ENCODE data around the gene IL17RB. TPM values are rescaled to one million over a fixed set of nuclear protein-coding genes. Genes with fewer than 3 reads are reported as not detected.

Gene IL17RB
- total and polyA plus RNA-seq, 2 donors (not counting 1 experiment from before 2014, with no cell fraction given) = 0.07 to 0.32 TPM

DNA sequence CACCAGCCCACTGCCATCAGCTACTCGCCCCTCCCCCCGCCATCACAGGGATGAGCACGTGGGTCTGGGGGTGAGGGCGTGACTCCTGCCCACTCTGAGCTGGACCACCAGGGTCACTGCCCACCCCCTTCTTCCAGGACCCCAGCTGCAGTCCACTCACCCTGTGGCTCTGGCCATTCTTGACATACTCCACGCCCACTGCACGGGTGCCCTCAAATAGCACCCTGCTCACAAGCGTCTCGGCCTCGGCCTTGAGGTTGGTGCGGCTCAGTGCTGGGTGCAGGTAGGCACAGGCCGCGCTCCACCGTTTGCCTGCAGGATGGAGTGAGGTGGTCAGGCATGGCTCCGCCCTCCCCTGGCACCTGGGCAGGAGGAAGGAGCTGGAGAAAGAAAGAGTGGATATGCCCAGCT, 24.0 kb upstream of the IL17RB start:
- Mint-ChIP-seq H3K27ac (no peak overlapping the region), H3K4me1 (no peaks in the 10 kb centered on the region), H3K9me3 (ENCODE audit: insufficient read depth) (no peaks in the 10 kb centered on the region), H3K27me3 (no peaks in the 10 kb centered on the region), H3K4me3 (no peak overlapping the region)
- peaks cover 0 to 7% (median 0%) of the 10 kb centered on the region in 4 experiments for H3K27me3 ChIP-seq (replicated peaks in 1 of 4; ENCODE audit: control extremely low read depth in 1 of 4, control insufficient read depth in 3 of 4, insufficient read depth in 4 of 4, low read length in 3 of 4)
- H3K4me2 ChIP-seq (replicated peaks; ENCODE audit: low read depth, low read length, poor library complexity, severe bottlenecking) = no peak overlapping the region
- DNase-seq = no peak
- TF ChIP-seq EZH2 (IDR thresholded peaks at IDR 0.05; ENCODE audit: borderline replicate concordance, insufficient read depth, low read depth, low read length, poor library complexity, severe bottlenecking) = no peak
- H2AFZ ChIP-seq (ENCODE audit: insufficient read depth, low read depth, low read length, poor library complexity, severe bottlenecking) = no peak overlapping the region
- no peaks in the 10 kb centered on the region for H3K4me1 ChIP-seq (ENCODE audit: control insufficient read depth in 2 of 2, insufficient read depth in 2 of 2, low read length in 2 of 2)
- H3K36me3 ChIP-seq (replicated peaks in 1 of 2; ENCODE audit: control extremely low read depth in 1 of 2, control insufficient read depth in 1 of 2, extremely low read depth in 1 of 2, insufficient read depth in 2 of 2, low read length in 1 of 2) = no peaks in the 10 kb centered on the region
- peaks cover 0 to 3% (median 0%) of the 10 kb centered on the region in 3 donors for H3K9me3 ChIP-seq (ENCODE audit: control extremely low read depth in 1 of 3, control insufficient read depth in 2 of 3, insufficient read depth in 1 of 3, low read length in 2 of 3)
- H3K27ac ChIP-seq (ENCODE audit: low read length in 2 of 2) = no peak overlapping the region
- intact Hi-C loops (cut with micrococcal nuclease) = no loop called here
- ChIA-PET CTCF (interaction anchor here (0.9 kb wide), 1 partner anchor 107 kb away, joined by 3 read pairs; no protein-coding TSS in a partner anchor), POLR2A (no interaction called here)
- no peaks in the 10 kb centered on the region for H4K20me1 ChIP-seq (ENCODE audit: control insufficient read depth, insufficient read depth, low read length, poor library complexity, severe bottlenecking)
- H3K4me3 ChIP-seq (ENCODE audit: control extremely low read depth in 1 of 5, extremely low read depth in 1 of 5, insufficient read depth in 1 of 5, low read depth in 2 of 5, low read length in 4 of 5) = no peak overlapping the region
- ATAC-seq (ENCODE audit: low read depth) = no peak
- H3K79me2 ChIP-seq (ENCODE audit: control insufficient read depth, insufficient read depth, low read length) = no peaks in the 10 kb centered on the region
- WGBS (ENCODE audit: insufficient coverage) = 98% methylated on average over 14 of the region's 14 CpGs
- no peak overlapping the region for H3K9ac ChIP-seq (ENCODE audit: low read length)

DNA sequence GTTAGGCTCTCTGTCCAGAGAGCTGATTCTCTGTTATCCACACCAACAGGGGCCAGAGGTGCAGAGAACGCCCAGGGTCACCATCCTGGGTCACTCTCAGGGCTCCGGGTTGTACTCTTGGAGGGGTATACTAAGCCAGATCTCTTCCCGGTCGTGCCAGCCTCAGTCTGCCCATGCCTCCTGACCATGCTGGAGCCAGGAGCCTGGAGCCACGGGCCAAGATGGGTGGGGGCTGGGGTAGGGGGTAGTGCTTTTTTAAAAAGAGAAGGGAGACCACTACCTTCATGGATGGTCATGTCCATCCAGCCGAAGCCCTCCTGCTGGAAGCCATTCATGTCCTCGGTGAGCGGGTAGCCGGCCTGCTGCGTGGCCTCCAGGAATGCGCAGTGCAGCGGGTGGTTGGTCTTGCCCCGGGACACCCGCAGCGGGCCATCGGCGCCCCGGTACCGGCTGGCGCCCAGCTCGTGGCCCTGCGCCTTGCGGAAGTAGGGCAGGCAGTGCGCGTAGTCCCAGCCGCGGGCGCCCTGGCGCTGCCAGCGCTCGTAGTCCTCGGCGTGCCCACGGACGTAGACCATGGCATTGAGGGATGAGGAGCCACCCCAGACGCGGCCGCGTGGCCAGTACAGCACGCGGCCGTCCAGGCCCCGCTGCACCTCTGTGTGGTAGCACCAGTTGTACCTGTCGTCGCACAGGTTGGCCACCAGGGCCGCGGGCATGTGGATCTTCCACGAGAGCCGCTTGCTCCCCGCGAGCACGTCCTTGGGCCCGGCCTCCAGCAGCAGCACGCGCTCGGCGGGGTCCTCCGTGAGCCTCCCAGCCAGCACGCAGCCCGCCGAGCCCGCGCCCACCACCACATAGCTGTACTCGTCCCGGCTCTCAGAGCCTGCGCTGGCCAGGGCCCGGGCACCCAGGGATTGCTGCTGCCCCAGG, 23.1 kb upstream of the IL17RB start:
- Histone ChIP-seq H3K36me3 (replicated peaks in 1 of 2; ENCODE audit: control extremely low read depth in 1 of 2, control insufficient read depth in 1 of 2, extremely low read depth in 1 of 2, insufficient read depth in 2 of 2, low read length in 1 of 2) (no peaks in the 10 kb centered on the region), H3K4me2 (replicated peaks; ENCODE audit: low read depth, low read length, poor library complexity, severe bottlenecking) (no peak overlapping the region), H3K4me1 (ENCODE audit: control insufficient read depth in 2 of 2, insufficient read depth in 2 of 2, low read length in 2 of 2) (no peaks in the 10 kb centered on the region), H2AFZ (ENCODE audit: insufficient read depth, low read depth, low read length, poor library complexity, severe bottlenecking) (no peak overlapping the region), H4K20me1 (ENCODE audit: control insufficient read depth, insufficient read depth, low read length, poor library complexity, severe bottlenecking) (no peaks in the 10 kb centered on the region), H3K4me3 (ENCODE audit: control extremely low read depth in 1 of 5, extremely low read depth in 1 of 5, insufficient read depth in 1 of 5, low read depth in 2 of 5, low read length in 4 of 5) (no peak overlapping the region), H3K27me3 (replicated peaks in 1 of 4; ENCODE audit: control extremely low read depth in 1 of 4, control insufficient read depth in 3 of 4, insufficient read depth in 4 of 4, low read length in 3 of 4) (peaks cover 0 to 7% (median 0%) of the 10 kb centered on the region in 4 experiments), H3K27ac (ENCODE audit: low read length in 2 of 2) (no peak overlapping the region), H3K9me3 (ENCODE audit: control extremely low read depth in 1 of 3, control insufficient read depth in 2 of 3, insufficient read depth in 1 of 3, low read length in 2 of 3) (peaks cover 0 to 3% (median 0%) of the 10 kb centered on the region in 3 donors), H3K79me2 (ENCODE audit: control insufficient read depth, insufficient read depth, low read length) (no peaks in the 10 kb centered on the region), H3K9ac (ENCODE audit: low read length) (no peak overlapping the region)
- ChIA-PET POLR2A (no interaction called here), CTCF (interaction anchor here (0.9 kb wide), 1 partner anchor 106 kb away, joined by 3 read pairs; no protein-coding TSS in a partner anchor)
- no peaks in the 10 kb centered on the region for H3K4me1 Mint-ChIP-seq
- no peak for ATAC-seq (ENCODE audit: low read depth)
- no peak overlapping the region for H3K4me3 Mint-ChIP-seq
- no peaks in the 10 kb centered on the region for H3K27me3 Mint-ChIP-seq
- no peaks in the 10 kb centered on the region for H3K9me3 Mint-ChIP-seq (ENCODE audit: insufficient read depth)
- WGBS (ENCODE audit: insufficient coverage) = 98% methylated on average over 67 of the region's 67 CpGs
- no peak overlapping the region for H3K27ac Mint-ChIP-seq
- DNase-seq = no peak
- TF ChIP-seq, protein P1, sequence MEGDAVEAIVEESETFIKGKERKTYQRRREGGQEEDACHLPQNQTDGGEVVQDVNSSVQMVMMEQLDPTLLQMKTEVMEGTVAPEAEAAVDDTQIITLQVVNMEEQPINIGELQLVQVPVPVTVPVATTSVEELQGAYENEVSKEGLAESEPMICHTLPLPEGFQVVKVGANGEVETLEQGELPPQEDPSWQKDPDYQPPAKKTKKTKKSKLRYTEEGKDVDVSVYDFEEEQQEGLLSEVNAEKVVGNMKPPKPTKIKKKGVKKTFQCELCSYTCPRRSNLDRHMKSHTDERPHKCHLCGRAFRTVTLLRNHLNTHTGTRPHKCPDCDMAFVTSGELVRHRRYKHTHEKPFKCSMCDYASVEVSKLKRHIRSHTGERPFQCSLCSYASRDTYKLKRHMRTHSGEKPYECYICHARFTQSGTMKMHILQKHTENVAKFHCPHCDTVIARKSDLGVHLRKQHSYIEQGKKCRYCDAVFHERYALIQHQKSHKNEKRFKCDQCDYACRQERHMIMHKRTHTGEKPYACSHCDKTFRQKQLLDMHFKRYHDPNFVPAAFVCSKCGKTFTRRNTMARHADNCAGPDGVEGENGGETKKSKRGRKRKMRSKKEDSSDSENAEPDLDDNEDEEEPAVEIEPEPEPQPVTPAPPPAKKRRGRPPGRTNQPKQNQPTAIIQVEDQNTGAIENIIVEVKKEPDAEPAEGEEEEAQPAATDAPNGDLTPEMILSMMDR (IDR thresholded peaks at IDR 0.05) = no peak
- TF ChIP-seq EZH2 (IDR thresholded peaks at IDR 0.05; ENCODE audit: borderline replicate concordance, insufficient read depth, low read depth, low read length, poor library complexity, severe bottlenecking) = no peak
- intact Hi-C loops (cut with micrococcal nuclease) = no loop called here

All from B cell (primary cell).